SK-N-SH (cell line): ENCODE data around the gene CABP4. TPM values are rescaled to one million over a fixed set of nuclear protein-coding genes. Genes with fewer than 3 reads are reported as not detected.

Source experiments
- CTCF ChIA-PET: fragments of 300-600, 350-600 bp; formaldehyde crosslinking; extraction: SDS; loops from one replicate; lab custom pipeline; 2021; lab: Yijun Ruan, JAX
- POLR2A ChIA-PET: fragments of 350-600 bp; sonication (Branson Sonifier 250); formaldehyde crosslinking; extraction: SDS; loops from one replicate; lab custom pipeline; 2020; ENCODE audit warnings: antibody characterized with exemption, inconsistent platforms; lab: Yijun Ruan, JAX
- DNase-seq: peaks from one replicate; pipeline ENCODE4 v3.0.0; 2012
- H2AFZ ChIP-seq: fragments of 200-600 bp; sonication (generic); 2 replicates; pipeline ENCODE4 v1.8.1; 2016; ENCODE audit warnings: antibody characterized with exemption, mild to moderate bottlenecking, low read depth
- H3F3A ChIP-seq: fragments of 200-600 bp; sonication (generic); replicated peaks from 2 replicates; pipeline ENCODE3; 2016; ENCODE audit warnings: antibody characterized with exemption, mild to moderate bottlenecking; ENCODE audit not compliant: insufficient read depth
- H3K27ac ChIP-seq, 2 experiments: fragments of 200-500 bp in 1 of 2; fragments of 200-600 bp in 1 of 2; sonication (Bioruptor generic) in 1 of 2; sonication (generic), shearing (Covaris generic) in 1 of 2; 2 replicates each; pipeline versions ENCODE4 v1.5.1 to v1.6.1; 2014 to 2016; ENCODE audit warnings: low read depth in 2 of 2, inconsistent platforms in 1 of 2, low read length in 1 of 2, mild to moderate bottlenecking in 1 of 2, mixed read lengths in 1 of 2
- H3K27me3 ChIP-seq: fragments of 200-600 bp; sonication (generic), shearing (Covaris generic); 2 replicates; pipeline ENCODE4 v1.6.1; 2016; ENCODE audit warnings: mixed run types; ENCODE audit not compliant: insufficient read depth
- H3K36me3 ChIP-seq, 2 experiments: fragments of 200-500 bp in 1 of 2; fragments of 200-600 bp in 1 of 2; sonication (Bioruptor generic) in 1 of 2; sonication (generic) in 1 of 2; replicated peaks in 1 of 2; 2 replicates each; pipeline versions ENCODE3 to v1.5.1; 2014 to 2016; ENCODE audit warnings: low read length in 1 of 2, mild to moderate bottlenecking in 1 of 2; ENCODE audit not compliant: insufficient read depth in 2 of 2, control insufficient read depth in 1 of 2
- H3K4me1 ChIP-seq, 2 experiments: fragments of 200-500 bp in 1 of 2; fragments of 200-600 bp in 1 of 2; sonication (Bioruptor generic) in 1 of 2; sonication (generic), shearing (Covaris generic) in 1 of 2; 2 replicates each; pipeline versions ENCODE4 v1.5.1 to v1.6.1; 2014 to 2016; ENCODE audit warnings: low read depth in 1 of 2, low read length in 1 of 2, mixed run types in 1 of 2; ENCODE audit not compliant: insufficient read depth in 2 of 2, control insufficient read depth in 1 of 2
- H3K4me2 ChIP-seq: fragments of 200-600 bp; sonication (generic), shearing (Covaris generic); 2 replicates; pipeline ENCODE4 v1.6.1; 2017; ENCODE audit warnings: mixed run types
- H3K4me3 ChIP-seq, 2 experiments: fragments of 200-500 bp in 1 of 2; fragments of 200-600 bp in 1 of 2; sonication (Bioruptor generic) in 1 of 2; sonication (generic), shearing (Covaris generic) in 1 of 2; 2 replicates each; pipeline versions ENCODE4 v1.5.1 to v1.8.1; 2014 to 2016; ENCODE audit warnings: low read depth in 2 of 2, inconsistent platforms in 1 of 2, low read length in 1 of 2, mild to moderate bottlenecking in 1 of 2, mixed read lengths in 1 of 2, moderate library complexity in 1 of 2
- H3K79me2 ChIP-seq: fragments of 200-600 bp; sonication (generic); 2 replicates; pipeline ENCODE4 v1.8.1; 2017; ENCODE audit warnings: mild to moderate bottlenecking; ENCODE audit not compliant: insufficient read depth
- H3K9ac ChIP-seq: fragments of 200-600 bp; sonication (generic); 2 replicates; pipeline ENCODE4 v1.6.1; 2017; ENCODE audit warnings: mixed run types
- H3K9me2 ChIP-seq: fragments of 200-600 bp; sonication (generic); 2 replicates; pipeline ENCODE4 v1.6.1; 2017; ENCODE audit warnings: mixed run types
- H3K9me3 ChIP-seq: fragments of 200-600 bp; sonication (generic); 2 replicates; pipeline ENCODE4 v1.6.1; 2017; ENCODE audit warnings: mixed run types, mild to moderate bottlenecking, moderate library complexity
- H4K20me1 ChIP-seq: fragments of 200-600 bp; sonication (generic); 2 replicates; pipeline ENCODE4 v1.6.1; 2017; ENCODE audit warnings: mild to moderate bottlenecking, mixed run types; ENCODE audit not compliant: insufficient read depth
- CHD2 ChIP-seq: fragments of 150-350 bp; IDR thresholded peaks from 2 replicates; pipeline ENCODE4 v1.6.1; 2018; ENCODE audit warnings: low read length; ENCODE audit not compliant: partially characterized antibody
- ELF1 ChIP-seq: IDR thresholded peaks from 2 replicates; pipeline ENCODE4 v1.4.0; 2012
- FOSL2 ChIP-seq: IDR thresholded peaks from 2 replicates; pipeline ENCODE4 v1.4.0; 2012; ENCODE audit warnings: low read depth, mild to moderate bottlenecking, moderate library complexity, borderline replicate concordance
- GABPA ChIP-seq: IDR thresholded peaks from 2 replicates; pipeline ENCODE4 v1.4.0; 2012; ENCODE audit warnings: low read depth, mild to moderate bottlenecking
- GATA2 ChIP-seq: sonication (generic); formaldehyde crosslinking; IDR thresholded peaks from 2 replicates; pipeline ENCODE4 v1.5.0; 2020; ENCODE audit warnings: mild to moderate bottlenecking, missing genetic modification reagents
- NFIC ChIP-seq: IDR thresholded peaks from 2 replicates; pipeline ENCODE4 v1.4.0; 2012; ENCODE audit warnings: borderline replicate concordance
- PBX3 ChIP-seq: IDR thresholded peaks from 2 replicates; pipeline ENCODE4; 2012
- RCOR1 ChIP-seq: fragments of 150-350 bp; IDR thresholded peaks from 2 replicates; pipeline ENCODE4 v1.6.1; 2017; ENCODE audit warnings: antibody characterized with exemption, low read length
- SMC3 ChIP-seq: IDR thresholded peaks from 2 replicates; pipeline ENCODE4 v1.6.1; 2012; ENCODE audit warnings: low read depth, low read length, improper control_type of control experiment
- TAF1 ChIP-seq: IDR thresholded peaks from 2 replicates; pipeline ENCODE4 v1.6.1; 2012; ENCODE audit warnings: low read depth, mild to moderate bottlenecking, low read length, moderate library complexity, borderline replicate concordance
- WGBS: methylation state at CpG from one replicate; pipeline ENCODE4 v1.1.6; 2017; ENCODE audit warnings: low lambda C conversion rate; 5-methylcytosine and 5-hydroxymethylcytosine counted together
- polyA plus RNA-seq, 3 experiments: library from polyadenylated mRNA; depleted of rRNA; stranded (reverse); fragments of >200 nt; gene quantifications; 2 replicates each; pipeline ENCODE4 v1.2.3, GENCODE V29; 2012

CABP4 gene
- polyA plus RNA-seq, 1 of the 3 experiments (the other 2 are of a cell fraction) = not detected

GRCh38 chr11:67500484-67500821, 45.3 kb downstream of the CABP4 start:
- POLR2A ChIA-PET = interaction anchor here (1.1 kb wide), 1 partner anchor 9 kb away, joined by 5 read pairs; no protein-coding TSS in a partner anchor
- Histone ChIP-seq H3K79me2 (peaks cover 14% of the 10 kb centered on the region), H3K9me2 (no peaks in the 10 kb centered on the region), H2AFZ (no peak overlapping the region), H3K9ac (no peak overlapping the region), H3K4me3 (no peak overlapping the region), H3K4me2 (no peak overlapping the region), H3K9me3 (no peaks in the 10 kb centered on the region), H3K27ac (no peak overlapping the region), H3K27me3 (no peaks in the 10 kb centered on the region), H4K20me1 (peaks cover 13% of the 10 kb centered on the region), H3K36me3 (peaks cover 10 to 13% of the 10 kb centered on the region in 2 experiments), H3K4me1 (peaks cover 2 to 10% of the 10 kb centered on the region in 2 experiments), H3F3A (peaks cover 3% of the 10 kb centered on the region)
- no peak for TF ChIP-seq GABPA
- no peak for TF ChIP-seq ELF1
- TF ChIP-seq GATA2 = no peak
- TF ChIP-seq PBX3 = no peak
- TF ChIP-seq RCOR1 = no peak
- TF ChIP-seq SMC3 = no peak
- CTCF ChIA-PET = interaction anchor here (1.1 kb wide), 1 partner anchor 99 kb away, joined by 3 read pairs; the partner anchor contains the start of gene PPP1CA
- no peak for DNase-seq
- WGBS = 90% methylated on average over 1 of the region's 1 CpG

GRCh38 chr11:67500831-67501715, 45.9 kb downstream of the CABP4 start:
- no peak for DNase-seq
- ChIA-PET CTCF (interaction anchor here (1.1 kb wide), 2 partner anchors 99 to 145 kb away, joined by 3 read pairs; partner anchors contain the start of gene PPP1CA), POLR2A (interaction anchor here (0.6 kb wide), 1 partner anchor 24 kb away, joined by 4 read pairs; no protein-coding TSS in a partner anchor)
- H3K9ac ChIP-seq = no peak overlapping the region
- peaks cover 13% of the 10 kb centered on the region for H4K20me1 ChIP-seq
- no peak for TF ChIP-seq SMC3
- TF ChIP-seq CHD2 = no peak
- TF ChIP-seq GATA2 = no peak
- TF ChIP-seq FOSL2 = no peak
- TF ChIP-seq PBX3 = no peak
- TF ChIP-seq NFIC = no peak
- no peak for TF ChIP-seq TAF1
- peaks cover 7 to 16% of the 10 kb centered on the region in 2 experiments for H3K4me1 ChIP-seq
- WGBS = 94% methylated on average over 9 of the region's 9 CpGs
- no peak overlapping the region for H3K27ac ChIP-seq
- H3K9me2 ChIP-seq = no peaks in the 10 kb centered on the region
- no peaks in the 10 kb centered on the region for H3K9me3 ChIP-seq
- H3K27me3 ChIP-seq = no peaks in the 10 kb centered on the region
- no peak overlapping the region for H3K4me3 ChIP-seq
- H3K79me2 ChIP-seq = peaks cover 14% of the 10 kb centered on the region
- no peak overlapping the region for H2AFZ ChIP-seq
- peaks cover 8% of the 10 kb centered on the region for H3F3A ChIP-seq
- no peak overlapping the region for H3K4me2 ChIP-seq
- peaks cover 10 to 13% of the 10 kb centered on the region in 2 experiments for H3K36me3 ChIP-seq
